Measurements from ENCODE around the gene BMPR1A. TPM values are rescaled to one million over a fixed set of nuclear protein-coding genes. Genes with fewer than 3 reads are reported as not detected.
"Not testable (repeated sequence)": the region's sequence is repeated elsewhere in the genome, so short reads cannot be mapped to it uniquely, and the experiment has no call there.

Gene BMPR1A
- total RNA-seq, 1 experiment from 2014 or later, result 21.4 TPM

DNA sequence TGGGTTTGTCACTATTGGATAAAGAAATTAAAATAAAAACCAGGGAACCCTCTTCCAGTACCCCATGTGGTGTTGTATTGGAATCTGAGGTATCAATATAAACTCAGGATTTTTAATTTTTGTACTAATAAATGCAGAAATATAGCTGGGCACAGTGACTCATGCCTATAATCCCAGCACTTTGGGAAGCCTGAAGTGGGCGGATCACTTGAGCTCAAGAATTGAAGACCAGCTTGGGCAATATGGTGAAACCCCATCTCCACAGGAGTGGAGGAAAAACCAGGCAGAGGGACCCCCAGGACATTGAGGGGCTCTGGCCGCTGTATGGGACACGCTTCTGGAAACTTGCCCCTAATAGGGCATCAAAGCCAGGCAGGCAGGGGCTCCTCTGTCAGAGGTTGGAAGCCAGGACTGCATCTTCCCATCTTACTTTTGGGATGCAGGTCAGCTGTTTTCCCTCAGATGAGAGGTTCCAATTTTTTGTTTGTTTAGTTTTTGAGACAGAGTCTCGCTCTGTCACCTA is 222.9 kb downstream of the BMPR1A start:
- Mint-ChIP-seq H3K27me3 (ENCODE audit: unreplicated experiment) (no peaks in the 10 kb centered on the region), H3K36me3 (ENCODE audit: insufficient read depth, unreplicated experiment) (no peaks in the 10 kb centered on the region), H3K4me1 (ENCODE audit: low read depth, unreplicated experiment) (peaks cover 24% of the 10 kb centered on the region), H3K27ac (ENCODE audit: unreplicated experiment) (no peak overlapping the region), H3K4me3 (ENCODE audit: low read depth, unreplicated experiment) (no peak overlapping the region), H3K9me3 (ENCODE audit: low read depth, unreplicated experiment) (no peaks in the 10 kb centered on the region)
- CTCF ChIA-PET, result no interaction called here
- no peak for TF ChIP-seq CTCF (IDR thresholded peaks at IDR 0.05; ENCODE audit: unreplicated experiment)
- no TSS peak for BruUV-seq (replicated peaks)
- intact Hi-C loops (cut with micrococcal nuclease; ENCODE audit: unreplicated experiment), result no loop called here
- no peak for DNase-seq

GRCh38 chr10:86979977-86980448 is 223.6 kb downstream of the BMPR1A start:
- no peak overlapping the region for H3K4me3 Mint-ChIP-seq (ENCODE audit: low read depth, unreplicated experiment)
- no peaks in the 10 kb centered on the region for H3K27me3 Mint-ChIP-seq (ENCODE audit: unreplicated experiment)
- no peak overlapping the region for H3K27ac Mint-ChIP-seq (ENCODE audit: unreplicated experiment)
- no peak for DNase-seq
- no peak for TF ChIP-seq CTCF (IDR thresholded peaks at IDR 0.05; ENCODE audit: unreplicated experiment)
- intact Hi-C loops (cut with micrococcal nuclease; ENCODE audit: unreplicated experiment), result no loop called here
- H3K36me3 Mint-ChIP-seq (ENCODE audit: insufficient read depth, unreplicated experiment), result no peaks in the 10 kb centered on the region
- BruUV-seq (replicated peaks), result no TSS peak
- H3K4me1 Mint-ChIP-seq (ENCODE audit: low read depth, unreplicated experiment), result peaks cover 18% of the 10 kb centered on the region
- CTCF ChIA-PET, result no interaction called here
- no peaks in the 10 kb centered on the region for H3K9me3 Mint-ChIP-seq (ENCODE audit: low read depth, unreplicated experiment)

- intact Hi-C loops (cut with micrococcal nuclease; ENCODE audit: unreplicated experiment); BruUV-seq (replicated peaks): not testable (repeated sequence)
These were observed 224.6 kb downstream of the BMPR1A start for GRCh38 chr10:86981020-86981419.

GRCh38 chr10:86981716-86982115 is 225.3 kb downstream of the BMPR1A start:
- intact Hi-C loops (cut with micrococcal nuclease; ENCODE audit: unreplicated experiment), result no loop called here
- BruUV-seq (replicated peaks), result no TSS peak
- TF ChIP-seq CTCF (IDR thresholded peaks at IDR 0.05; ENCODE audit: unreplicated experiment), result no peak
- Mint-ChIP-seq H3K4me1 (ENCODE audit: low read depth, unreplicated experiment) (peaks cover 17% of the 10 kb centered on the region), H3K36me3 (ENCODE audit: insufficient read depth, unreplicated experiment) (no peaks in the 10 kb centered on the region), H3K27ac (ENCODE audit: unreplicated experiment) (no peak overlapping the region), H3K4me3 (ENCODE audit: low read depth, unreplicated experiment) (no peak overlapping the region), H3K9me3 (ENCODE audit: low read depth, unreplicated experiment) (no peaks in the 10 kb centered on the region), H3K27me3 (ENCODE audit: unreplicated experiment) (no peaks in the 10 kb centered on the region)
- no peak for DNase-seq
- CTCF ChIA-PET, result no interaction called here

More at GRCh38 chr10:86981020-86981419, 224.6 kb downstream of the BMPR1A start:
- DNase-seq; H3K36me3 Mint-ChIP-seq (ENCODE audit: insufficient read depth, unreplicated experiment); CTCF ChIA-PET; H3K9me3 Mint-ChIP-seq (ENCODE audit: low read depth, unreplicated experiment); H3K27me3 Mint-ChIP-seq (ENCODE audit: unreplicated experiment); H3K4me3 Mint-ChIP-seq (ENCODE audit: low read depth, unreplicated experiment); H3K27ac Mint-ChIP-seq (ENCODE audit: unreplicated experiment): not testable (repeated sequence)
- peaks cover 17% of the 10 kb centered on the region for H3K4me1 Mint-ChIP-seq (ENCODE audit: low read depth, unreplicated experiment)

Other genes with a start within 250 kb of the BMPR1A start
- 27.0 and 30.1 TPM in 2 replicates for gene WAPL, start 234.8 kb upstream of the BMPR1A start, total RNA-seq (2022)
- not detected in 2 replicates for gene OPN4, start 102.1 kb upstream of the BMPR1A start, total RNA-seq (2022)
- not detected in 2 replicates for gene LDB3, start 88.1 kb upstream of the BMPR1A start, total RNA-seq (2022)
- gene MMRN2, start 201.0 kb downstream of the BMPR1A start, total RNA-seq (2022), result 0.83 TPM in 1 of 2 replicates, not detected in the other
- 7.2 and 11.3 TPM in 2 replicates for gene SNCG, start 202.0 kb downstream of the BMPR1A start, total RNA-seq (2022)
- gene ADIRF, start 211.9 kb downstream of the BMPR1A start, total RNA-seq (2022), result 2.2 TPM in 1 of 2 replicates, not detected in the other

Measured in Calu3 (cell line).